CD4-positive, alpha-beta T cell treated with Interleukin-12 subunit alpha and Interleukin-12 subunit beta, for 1 hour (primary cell): ENCODE results near the gene CBX4.

Experiments
- DNase-seq: peaks from one replicate; pipeline ENCODE4 v3.0.0-alpha.2; 2020

The CBX4 gene

GRCh38 chr17:79798299-79799173 lies 40.7 kb downstream of the CBX4 start:
- no peak for DNase-seq

GRCh38 chr17:79797492-79798298 lies 41.5 kb downstream of the CBX4 start:
- no peak for DNase-seq

GRCh38 chr17:79796763-79797491 lies 42.3 kb downstream of the CBX4 start, which contains the start of gene CBX8:
Gene CBX8, minus strand, starts transcription at chr17:79797077. Its CDS starts 79 bp downstream, at chr17:79796998.
- peak; percentile 100 for DNase-seq

GRCh38 chr17:79796444-79796762 lies 42.8 kb downstream of the CBX4 start:
- DNase-seq, result no peak

- DNase-seq, result no peak
Measured at GRCh38 chr17:79795795-79796443, 43.3 kb downstream of the CBX4 start.

GRCh38 chr17:79794659-79795511 lies 44.4 kb downstream of the CBX4 start:
- no peak for DNase-seq

GRCh38 chr17:79793924-79794304 lies 45.3 kb downstream of the CBX4 start:
- no peak for DNase-seq

GRCh38 chr17:79792984-79793923 lies 46.0 kb downstream of the CBX4 start:
- no peak for DNase-seq

- no peak for DNase-seq
Measured at GRCh38 chr17:79792341-79792871, 46.8 kb downstream of the CBX4 start.

- no peak for DNase-seq
Measured at GRCh38 chr17:79791735-79792161, 47.5 kb downstream of the CBX4 start.

GRCh38 chr17:79790805-79791734 lies 48.2 kb downstream of the CBX4 start:
- DNase-seq, result no peak

GRCh38 chr17:79789943-79790804 lies 49.1 kb downstream of the CBX4 start:
- no peak for DNase-seq

- DNase-seq, result no peak
Measured at GRCh38 chr17:79788989-79789942, 50.0 kb downstream of the CBX4 start.

GRCh38 chr17:79788455-79788854 lies 50.8 kb downstream of the CBX4 start:
- no peak for DNase-seq

- no peak for DNase-seq
Measured at GRCh38 chr17:79786930-79787643, 52.2 kb downstream of the CBX4 start.
